Memory B cell (primary cell): Measurements from ENCODE around the gene C21orf58.

Source experiments
- ATAC-seq: fragments of 150-1000 bp; cut with Tn5 transposase; 2 replicates; pipeline ENCODE4 v1.10.0; 2021; ENCODE audit warnings: low read depth, mild to moderate bottlenecking, moderate library complexity
- DNase-seq, 2 donors: peaks; one replicate each; pipeline ENCODE4 v3.0.0; 2022; ENCODE audit warnings: low spot score in 2 of 2
- H3K27ac Mint-ChIP-seq: one replicate; pipeline ENCODE4 v1.8.0; 2022; ENCODE audit warnings: mild to moderate bottlenecking, moderate library complexity, mixed read lengths
- H3K27me3 Mint-ChIP-seq: one replicate; pipeline ENCODE4 v1.8.0; 2022; ENCODE audit warnings: mixed read lengths
- H3K36me3 Mint-ChIP-seq: one replicate; pipeline ENCODE4 v1.8.0; 2022; ENCODE audit warnings: mild to moderate bottlenecking, mixed read lengths
- H3K4me1 Mint-ChIP-seq: one replicate; pipeline ENCODE4 v1.8.0; 2022; ENCODE audit warnings: mixed read lengths
- H3K4me3 Mint-ChIP-seq: one replicate; pipeline ENCODE4 v1.8.0; 2022; ENCODE audit warnings: mild to moderate bottlenecking, moderate library complexity, mixed read lengths
- H3K9me3 Mint-ChIP-seq: one replicate; pipeline ENCODE4 v1.8.0; 2022; ENCODE audit warnings: mixed read lengths

C21orf58 gene

GRCh38 chr21:46357684-46358425, 34.2 kb upstream of the C21orf58 start:
- peak overlapping the region; percentile 69 for H3K4me3 Mint-ChIP-seq
- peak overlapping the region; percentile 66 for H3K27ac Mint-ChIP-seq
- peaks cover 7% of the 10 kb centered on the region for H3K4me1 Mint-ChIP-seq

GRCh38 chr21:46357335-46357604, 33.6 kb upstream of the C21orf58 start:
- H3K36me3 Mint-ChIP-seq: peaks cover 36% of the 10 kb centered on the region
- no peaks in the 10 kb centered on the region for H3K9me3 Mint-ChIP-seq
- DNase-seq: no peak
- H3K27ac Mint-ChIP-seq: peak overlapping the region; percentile 66
- peak overlapping the region; percentile 69 for H3K4me3 Mint-ChIP-seq
- peak; percentile 48 for ATAC-seq
- H3K27me3 Mint-ChIP-seq: no peaks in the 10 kb centered on the region
- peaks cover 7% of the 10 kb centered on the region for H3K4me1 Mint-ChIP-seq

More at GRCh38 chr21:46357684-46358425, 34.2 kb upstream of the C21orf58 start:
- Mint-ChIP-seq H3K9me3 (no peaks in the 10 kb centered on the region), H3K27me3 (no peaks in the 10 kb centered on the region), H3K36me3 (peaks cover 38% of the 10 kb centered on the region)
- ATAC-seq: no peak
- DNase-seq: no peak

GRCh38 chr21:46356494-46357334, 33.0 kb upstream of the C21orf58 start:
- DNase-seq: no peak
- Mint-ChIP-seq H3K4me1 (peaks cover 7% of the 10 kb centered on the region), H3K27me3 (no peaks in the 10 kb centered on the region), H3K36me3 (peaks cover 33% of the 10 kb centered on the region), H3K9me3 (no peaks in the 10 kb centered on the region), H3K4me3 (peak overlapping the region; percentile 69), H3K27ac (peak overlapping the region; percentile 66)
- ATAC-seq: peak; percentile 11

GRCh38 chr21:46356005-46356338, 32.3 kb upstream of the C21orf58 start:
- Mint-ChIP-seq H3K27me3 (no peaks in the 10 kb centered on the region), H3K9me3 (no peaks in the 10 kb centered on the region), H3K27ac (peak overlapping the region; percentile 76), H3K4me1 (peaks cover 7% of the 10 kb centered on the region), H3K4me3 (no peak overlapping the region), H3K36me3 (peaks cover 27% of the 10 kb centered on the region)
- ATAC-seq (no peak), DNase-seq (no peak)

GRCh38 chr21:46355161-46356004, 31.7 kb upstream of the C21orf58 start:
- DNase-seq: no peak
- H3K9me3 Mint-ChIP-seq: no peaks in the 10 kb centered on the region
- H3K4me3 Mint-ChIP-seq: peak overlapping the region; percentile 29
- H3K4me1 Mint-ChIP-seq: peaks cover 7% of the 10 kb centered on the region
- H3K27ac Mint-ChIP-seq: peak overlapping the region; percentile 76
- no peaks in the 10 kb centered on the region for H3K27me3 Mint-ChIP-seq
- peaks cover 25% of the 10 kb centered on the region for H3K36me3 Mint-ChIP-seq
- peak; percentile 75 for ATAC-seq

GRCh38 chr21:46354518-46354917, 30.8 kb upstream of the C21orf58 start:
- H3K4me3 Mint-ChIP-seq: no peak overlapping the region
- H3K9me3 Mint-ChIP-seq: no peaks in the 10 kb centered on the region
- no peaks in the 10 kb centered on the region for H3K27me3 Mint-ChIP-seq
- peaks cover 7% of the 10 kb centered on the region for H3K4me1 Mint-ChIP-seq
- DNase-seq (no peak), ATAC-seq (no peak)
- peak overlapping the region; percentile 76 for H3K27ac Mint-ChIP-seq
- H3K36me3 Mint-ChIP-seq: peaks cover 31% of the 10 kb centered on the region

- Mint-ChIP-seq H3K27ac (no peak overlapping the region), H3K4me3 (no peak overlapping the region), H3K9me3 (no peaks in the 10 kb centered on the region), H3K36me3 (peaks cover 32% of the 10 kb centered on the region), H3K27me3 (no peaks in the 10 kb centered on the region), H3K4me1 (peaks cover 7% of the 10 kb centered on the region)
- ATAC-seq (no peak), DNase-seq (no peak)
Observed at GRCh38 chr21:46354046-46354445, 30.4 kb upstream of the C21orf58 start.

GRCh38 chr21:46352913-46353312, 29.2 kb upstream of the C21orf58 start:
- Mint-ChIP-seq H3K27ac (no peak overlapping the region), H3K9me3 (no peaks in the 10 kb centered on the region), H3K36me3 (peaks cover 31% of the 10 kb centered on the region), H3K4me1 (peaks cover 7% of the 10 kb centered on the region), H3K27me3 (no peaks in the 10 kb centered on the region), H3K4me3 (no peak overlapping the region)
- ATAC-seq (no peak), DNase-seq (no peak)

- Mint-ChIP-seq H3K4me3 (no peak overlapping the region), H3K36me3 (peaks cover 29% of the 10 kb centered on the region), H3K9me3 (no peaks in the 10 kb centered on the region), H3K27ac (no peak overlapping the region), H3K27me3 (no peaks in the 10 kb centered on the region), H3K4me1 (peaks cover 7% of the 10 kb centered on the region)
- ATAC-seq (no peak), DNase-seq (no peak)
Observed at GRCh38 chr21:46352164-46352515, 28.5 kb upstream of the C21orf58 start.

- peaks cover 7% of the 10 kb centered on the region for H3K4me1 Mint-ChIP-seq
- DNase-seq (no peak), ATAC-seq (no peak)
- H3K4me3 Mint-ChIP-seq: no peak overlapping the region
- peaks cover 31% of the 10 kb centered on the region for H3K36me3 Mint-ChIP-seq
- H3K27me3 Mint-ChIP-seq: no peaks in the 10 kb centered on the region
- no peak overlapping the region for H3K27ac Mint-ChIP-seq
- no peaks in the 10 kb centered on the region for H3K9me3 Mint-ChIP-seq
Observed at GRCh38 chr21:46351476-46352163, 27.9 kb upstream of the C21orf58 start.

- Mint-ChIP-seq H3K27ac (no peak overlapping the region), H3K9me3 (no peaks in the 10 kb centered on the region), H3K36me3 (peaks cover 33% of the 10 kb centered on the region), H3K4me3 (no peak overlapping the region), H3K4me1 (peaks cover 5% of the 10 kb centered on the region), H3K27me3 (no peaks in the 10 kb centered on the region)
- DNase-seq (no peak), ATAC-seq (no peak)
Observed at GRCh38 chr21:46350981-46351380, 27.3 kb upstream of the C21orf58 start.

- DNase-seq (no peak), ATAC-seq (no peak)
- Mint-ChIP-seq H3K9me3 (no peaks in the 10 kb centered on the region), H3K36me3 (peaks cover 30% of the 10 kb centered on the region), H3K27ac (no peak overlapping the region), H3K4me1 (peaks cover 5% of the 10 kb centered on the region), H3K27me3 (no peaks in the 10 kb centered on the region), H3K4me3 (no peak overlapping the region)
Observed at GRCh38 chr21:46350571-46350970, 26.9 kb upstream of the C21orf58 start.

- H3K4me3 Mint-ChIP-seq: no peak overlapping the region
- H3K27ac Mint-ChIP-seq: peak overlapping the region; percentile 65
- peaks cover 26% of the 10 kb centered on the region for H3K36me3 Mint-ChIP-seq
- ATAC-seq (no peak), DNase-seq (no peak)
- peaks cover 2% of the 10 kb centered on the region for H3K4me1 Mint-ChIP-seq
- no peaks in the 10 kb centered on the region for H3K9me3 Mint-ChIP-seq
- no peaks in the 10 kb centered on the region for H3K27me3 Mint-ChIP-seq
Observed at GRCh38 chr21:46349134-46349760, 25.6 kb upstream of the C21orf58 start.
